ENCODE data around the gene SLC38A8.

The SLC38A8 gene

GRCh38 chr16:84082110-84082509 lies 39.5 kb upstream of the SLC38A8 start:
- H3K4me3 ChIP-seq (ENCODE audit: low read length), result no peak overlapping the region
- no peaks in the 10 kb centered on the region for H3K9me3 ChIP-seq (ENCODE audit: control insufficient read depth, low read length)
- H3K36me3 ChIP-seq (ENCODE audit: control insufficient read depth, insufficient read depth, low read length), result peaks cover 10% of the 10 kb centered on the region
- no peaks in the 10 kb centered on the region for H3K27me3 ChIP-seq (ENCODE audit: control insufficient read depth, insufficient read depth, low read length)
- no peak overlapping the region for H3K9ac ChIP-seq (ENCODE audit: low read length)
- no peaks in the 10 kb centered on the region for H3K4me1 ChIP-seq (ENCODE audit: control insufficient read depth, insufficient read depth, low read length)

DNA sequence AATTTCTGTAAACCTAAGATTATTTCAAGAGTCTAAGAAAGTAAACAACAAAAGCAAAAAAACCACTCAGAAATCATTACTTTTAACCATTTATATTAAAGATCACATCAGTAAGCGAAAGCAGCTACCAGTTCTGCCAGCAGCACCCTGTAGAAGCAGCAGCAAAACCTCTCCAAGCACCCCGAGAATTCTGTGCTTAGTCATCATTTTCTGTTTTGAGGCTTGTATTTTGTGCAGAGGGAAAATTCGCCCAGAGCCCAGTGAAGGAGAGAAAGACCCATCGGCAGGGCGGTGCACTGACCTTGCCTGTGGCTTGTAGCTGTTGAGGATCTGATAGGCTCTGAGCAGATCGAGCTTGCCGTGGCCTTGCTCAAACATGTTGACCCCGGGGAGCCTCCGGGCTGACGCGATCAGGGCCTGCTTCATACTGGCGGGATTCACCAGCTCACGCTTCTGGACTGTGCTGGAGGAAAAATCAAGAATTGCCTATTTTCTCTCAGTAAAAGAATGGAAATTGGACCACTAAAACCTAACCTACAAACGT lies 38.9 kb upstream of the SLC38A8 start:
- Histone ChIP-seq H3K27me3 (ENCODE audit: control insufficient read depth, insufficient read depth, low read length) (no peaks in the 10 kb centered on the region), H3K4me1 (ENCODE audit: control insufficient read depth, insufficient read depth, low read length) (no peaks in the 10 kb centered on the region), H3K9me3 (ENCODE audit: control insufficient read depth, low read length) (no peaks in the 10 kb centered on the region), H3K36me3 (ENCODE audit: control insufficient read depth, insufficient read depth, low read length) (peaks cover 10% of the 10 kb centered on the region), H3K4me3 (ENCODE audit: low read length) (no peak overlapping the region), H3K9ac (ENCODE audit: low read length) (no peak overlapping the region)

DNA sequence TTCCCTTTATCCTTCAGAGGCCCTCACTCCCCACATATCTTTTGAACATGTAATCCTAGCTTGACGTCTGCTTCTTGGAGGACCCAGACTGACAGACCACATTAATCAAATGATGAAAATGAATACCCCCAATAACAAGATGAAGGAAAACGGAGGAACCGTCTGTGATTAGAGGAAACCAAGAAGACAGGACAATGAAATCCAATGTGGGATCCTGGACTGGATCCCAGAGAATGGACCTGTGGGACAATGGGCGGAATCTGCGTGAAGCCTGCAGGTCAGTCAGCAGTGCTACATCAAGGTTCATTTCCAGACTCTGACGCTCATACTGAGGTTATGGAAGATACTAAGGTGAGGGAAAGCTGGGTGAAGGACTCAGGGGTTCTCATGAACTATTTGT lies 38.2 kb upstream of the SLC38A8 start:
- peaks cover 10% of the 10 kb centered on the region for H3K36me3 ChIP-seq (ENCODE audit: control insufficient read depth, insufficient read depth, low read length)
- H3K9ac ChIP-seq (ENCODE audit: low read length), result no peak overlapping the region
- no peaks in the 10 kb centered on the region for H3K9me3 ChIP-seq (ENCODE audit: control insufficient read depth, low read length)
- H3K4me3 ChIP-seq (ENCODE audit: low read length), result no peak overlapping the region
- H3K27me3 ChIP-seq (ENCODE audit: control insufficient read depth, insufficient read depth, low read length), result no peaks in the 10 kb centered on the region
- no peaks in the 10 kb centered on the region for H3K4me1 ChIP-seq (ENCODE audit: control insufficient read depth, insufficient read depth, low read length)

DNA sequence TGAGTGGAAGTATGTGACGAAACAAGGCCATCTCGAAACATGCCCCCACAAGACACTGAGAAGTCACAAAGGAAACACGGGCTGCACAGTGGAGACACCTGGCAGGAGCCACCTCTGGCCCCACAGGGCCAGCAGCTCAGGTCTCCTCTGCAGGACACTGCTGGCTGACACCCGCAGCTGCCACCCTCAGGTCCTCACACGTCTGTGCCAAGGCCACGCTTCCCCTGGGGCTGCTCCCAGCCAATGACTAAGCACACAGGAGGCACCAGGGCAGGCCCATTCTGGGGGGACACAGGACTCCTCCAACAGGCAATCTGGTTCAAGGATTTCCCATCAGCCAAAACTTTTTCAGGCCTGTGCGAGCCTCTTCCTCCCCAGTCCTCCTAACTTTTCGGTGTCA lies 37.8 kb upstream of the SLC38A8 start:
- Histone ChIP-seq H3K36me3 (ENCODE audit: control insufficient read depth, insufficient read depth, low read length) (peaks cover 10% of the 10 kb centered on the region), H3K4me3 (ENCODE audit: low read length) (no peak overlapping the region), H3K4me1 (ENCODE audit: control insufficient read depth, insufficient read depth, low read length) (no peaks in the 10 kb centered on the region), H3K9me3 (ENCODE audit: control insufficient read depth, low read length) (no peaks in the 10 kb centered on the region), H3K27me3 (ENCODE audit: control insufficient read depth, insufficient read depth, low read length) (no peaks in the 10 kb centered on the region), H3K9ac (ENCODE audit: low read length) (no peak overlapping the region)

DNA sequence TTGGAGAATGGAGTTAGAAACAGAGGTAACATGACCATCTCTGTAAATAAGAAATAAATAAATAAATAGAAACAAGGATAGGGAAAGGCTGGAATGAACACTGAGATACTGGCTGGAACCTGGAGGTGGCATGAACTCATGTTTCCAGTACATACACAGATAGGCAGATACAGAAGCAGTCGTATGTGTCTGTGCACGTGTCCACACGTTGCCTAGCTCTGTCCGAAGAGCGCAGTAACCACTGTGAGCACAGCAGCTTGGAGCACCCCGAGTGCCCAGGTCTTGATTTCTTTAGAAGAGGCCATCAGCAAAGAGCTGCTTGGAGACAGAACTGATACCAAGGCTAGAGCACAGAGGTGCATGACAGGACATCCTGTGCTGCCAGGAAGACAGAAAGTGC lies 37.1 kb upstream of the SLC38A8 start:
- no peaks in the 10 kb centered on the region for H3K9me3 ChIP-seq (ENCODE audit: control insufficient read depth, low read length)
- no peak overlapping the region for H3K9ac ChIP-seq (ENCODE audit: low read length)
- no peaks in the 10 kb centered on the region for H3K4me1 ChIP-seq (ENCODE audit: control insufficient read depth, insufficient read depth, low read length)
- no peaks in the 10 kb centered on the region for H3K27me3 ChIP-seq (ENCODE audit: control insufficient read depth, insufficient read depth, low read length)
- H3K4me3 ChIP-seq (ENCODE audit: low read length), result no peak overlapping the region
- peaks cover 10% of the 10 kb centered on the region for H3K36me3 ChIP-seq (ENCODE audit: control insufficient read depth, insufficient read depth, low read length)

GRCh38 chr16:84075376-84075775 lies 32.8 kb upstream of the SLC38A8 start:
- Histone ChIP-seq H3K27me3 (ENCODE audit: control insufficient read depth, insufficient read depth, low read length) (no peaks in the 10 kb centered on the region), H3K9me3 (ENCODE audit: control insufficient read depth, low read length) (no peaks in the 10 kb centered on the region), H3K9ac (ENCODE audit: low read length) (no peak overlapping the region), H3K4me1 (ENCODE audit: control insufficient read depth, insufficient read depth, low read length) (no peaks in the 10 kb centered on the region), H3K4me3 (ENCODE audit: low read length) (no peak overlapping the region), H3K36me3 (ENCODE audit: control insufficient read depth, insufficient read depth, low read length) (peaks cover 1% of the 10 kb centered on the region)

DNA sequence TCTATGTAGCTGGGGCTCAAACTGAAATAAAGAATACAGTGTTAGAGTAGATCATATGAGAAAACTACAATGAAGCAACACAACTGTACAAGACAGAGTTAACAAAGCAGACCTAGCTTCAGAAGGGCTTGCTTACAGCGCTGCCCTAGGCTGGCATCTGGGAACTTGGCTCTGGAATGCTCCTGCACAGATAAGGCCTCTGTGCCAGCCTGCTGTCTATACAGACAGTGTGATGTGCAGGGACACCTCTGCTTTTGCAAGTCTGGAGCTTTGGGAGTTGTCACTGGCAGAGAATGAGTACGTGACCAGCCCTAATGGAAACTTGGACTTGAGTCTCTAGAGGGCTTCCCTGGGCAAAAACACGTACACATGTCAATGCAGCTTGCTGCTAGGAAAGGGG lies 32.1 kb upstream of the SLC38A8 start:
- H3K9ac ChIP-seq (ENCODE audit: low read length), result no peak overlapping the region
- H3K4me3 ChIP-seq (ENCODE audit: low read length), result no peak overlapping the region
- H3K27me3 ChIP-seq (ENCODE audit: control insufficient read depth, insufficient read depth, low read length), result no peaks in the 10 kb centered on the region
- H3K36me3 ChIP-seq (ENCODE audit: control insufficient read depth, insufficient read depth, low read length), result no peaks in the 10 kb centered on the region
- no peaks in the 10 kb centered on the region for H3K4me1 ChIP-seq (ENCODE audit: control insufficient read depth, insufficient read depth, low read length)
- no peaks in the 10 kb centered on the region for H3K9me3 ChIP-seq (ENCODE audit: control insufficient read depth, low read length)

GRCh38 chr16:84072014-84072413 lies 29.4 kb upstream of the SLC38A8 start:
- H3K27me3 ChIP-seq (ENCODE audit: control insufficient read depth, insufficient read depth, low read length), result no peaks in the 10 kb centered on the region
- H3K4me1 ChIP-seq (ENCODE audit: control insufficient read depth, insufficient read depth, low read length), result no peaks in the 10 kb centered on the region
- H3K9me3 ChIP-seq (ENCODE audit: control insufficient read depth, low read length), result no peaks in the 10 kb centered on the region
- peaks cover 8% of the 10 kb centered on the region for H3K36me3 ChIP-seq (ENCODE audit: control insufficient read depth, insufficient read depth, low read length)
- H3K4me3 ChIP-seq (ENCODE audit: low read length), result no peak overlapping the region
- H3K9ac ChIP-seq (ENCODE audit: low read length), result no peak overlapping the region

- peaks cover 11% of the 10 kb centered on the region for H3K36me3 ChIP-seq (ENCODE audit: control insufficient read depth, insufficient read depth, low read length)
- no peaks in the 10 kb centered on the region for H3K9me3 ChIP-seq (ENCODE audit: control insufficient read depth, low read length)
- H3K4me3 ChIP-seq (ENCODE audit: low read length), result no peak overlapping the region
- no peak overlapping the region for H3K9ac ChIP-seq (ENCODE audit: low read length)
- no peaks in the 10 kb centered on the region for H3K4me1 ChIP-seq (ENCODE audit: control insufficient read depth, insufficient read depth, low read length)
- H3K27me3 ChIP-seq (ENCODE audit: control insufficient read depth, insufficient read depth, low read length), result no peaks in the 10 kb centered on the region
These were observed 28.5 kb upstream of the SLC38A8 start for GRCh38 chr16:84071121-84071520.

DNA sequence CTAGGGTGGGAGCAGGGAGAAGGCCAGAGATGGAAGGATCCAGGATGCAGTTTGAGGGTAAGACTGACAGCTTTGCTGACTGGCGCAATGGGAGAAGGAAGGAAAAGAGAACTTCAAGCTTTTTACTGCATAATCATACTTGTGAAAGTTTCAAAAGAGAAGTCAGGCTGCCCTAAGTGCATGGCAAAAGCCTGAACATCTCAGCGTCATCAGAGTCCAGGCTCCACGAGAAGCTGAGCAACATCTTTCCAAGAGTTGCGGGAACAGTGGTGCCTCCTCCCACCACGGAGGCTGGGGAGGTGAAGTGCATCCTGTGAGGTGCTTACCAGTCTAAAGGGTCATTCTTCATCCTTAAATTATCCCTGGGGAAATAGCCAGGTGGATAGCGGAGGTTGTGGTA lies 26.9 kb upstream of the SLC38A8 start:
- H3K4me3 ChIP-seq (ENCODE audit: low read length), result no peak overlapping the region
- peaks cover 13% of the 10 kb centered on the region for H3K36me3 ChIP-seq (ENCODE audit: control insufficient read depth, insufficient read depth, low read length)
- H3K9ac ChIP-seq (ENCODE audit: low read length), result no peak overlapping the region
- H3K27me3 ChIP-seq (ENCODE audit: control insufficient read depth, insufficient read depth, low read length), result no peaks in the 10 kb centered on the region
- no peaks in the 10 kb centered on the region for H3K9me3 ChIP-seq (ENCODE audit: control insufficient read depth, low read length)
- H3K4me1 ChIP-seq (ENCODE audit: control insufficient read depth, insufficient read depth, low read length), result no peaks in the 10 kb centered on the region

- Histone ChIP-seq H3K36me3 (ENCODE audit: control insufficient read depth, insufficient read depth, low read length) (peaks cover 15% of the 10 kb centered on the region), H3K9me3 (ENCODE audit: control insufficient read depth, low read length) (no peaks in the 10 kb centered on the region), H3K9ac (ENCODE audit: low read length) (no peak overlapping the region), H3K4me3 (ENCODE audit: low read length) (no peak overlapping the region), H3K27me3 (ENCODE audit: control insufficient read depth, insufficient read depth, low read length) (no peaks in the 10 kb centered on the region), H3K4me1 (ENCODE audit: control insufficient read depth, insufficient read depth, low read length) (no peaks in the 10 kb centered on the region)
These were observed 26.3 kb upstream of the SLC38A8 start for GRCh38 chr16:84068783-84069462.

GRCh38 chr16:84068041-84068440 lies 25.4 kb upstream of the SLC38A8 start:
- Histone ChIP-seq H3K27me3 (ENCODE audit: control insufficient read depth, insufficient read depth, low read length) (no peaks in the 10 kb centered on the region), H3K9ac (ENCODE audit: low read length) (no peak overlapping the region), H3K9me3 (ENCODE audit: control insufficient read depth, low read length) (no peaks in the 10 kb centered on the region), H3K4me3 (ENCODE audit: low read length) (no peak overlapping the region), H3K4me1 (ENCODE audit: control insufficient read depth, insufficient read depth, low read length) (no peaks in the 10 kb centered on the region), H3K36me3 (ENCODE audit: control insufficient read depth, insufficient read depth, low read length) (peaks cover 15% of the 10 kb centered on the region)

DNA sequence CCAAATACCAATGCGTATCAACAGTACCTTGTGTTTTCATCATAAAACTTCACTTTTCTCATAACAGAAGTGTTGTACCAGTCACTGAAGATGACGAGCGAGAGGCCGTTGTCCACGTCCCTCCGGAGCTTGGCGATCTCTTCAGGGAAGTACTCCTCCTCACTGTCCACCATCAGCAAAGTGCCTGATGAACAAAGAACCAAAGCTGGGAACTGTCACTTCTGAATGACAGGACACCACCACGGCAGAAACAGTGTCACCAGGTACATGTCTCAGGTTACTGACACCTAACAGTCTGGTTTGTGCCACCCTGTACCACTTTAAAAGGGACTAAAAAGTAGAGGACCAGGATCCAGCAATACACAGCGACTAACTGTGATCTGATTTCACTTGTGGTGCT lies 25.0 kb upstream of the SLC38A8 start:
- H3K9ac ChIP-seq (ENCODE audit: low read length), result no peak overlapping the region
- H3K36me3 ChIP-seq (ENCODE audit: control insufficient read depth, insufficient read depth, low read length), result peaks cover 15% of the 10 kb centered on the region
- no peaks in the 10 kb centered on the region for H3K27me3 ChIP-seq (ENCODE audit: control insufficient read depth, insufficient read depth, low read length)
- no peaks in the 10 kb centered on the region for H3K9me3 ChIP-seq (ENCODE audit: control insufficient read depth, low read length)
- no peaks in the 10 kb centered on the region for H3K4me1 ChIP-seq (ENCODE audit: control insufficient read depth, insufficient read depth, low read length)
- H3K4me3 ChIP-seq (ENCODE audit: low read length), result no peak overlapping the region

All from mucosa of stomach (tissue), 1 donor.